HG03565 (cell line): ENCODE data around the gene GPHN.

Source experiments
- ATAC-seq: cut with Tn5 transposase; IDR thresholded peaks from one replicate; pipeline ENCODE4 v1.9.1; 2021; ENCODE audit warnings: mild to moderate bottlenecking, moderate library complexity; ENCODE audit not compliant: unreplicated experiment

Gene GPHN

GRCh38 chr14:66916421-66916820 is 408.5 kb downstream of the GPHN start:
- ATAC-seq = no peak

GRCh38 chr14:66918527-66918926 is 410.6 kb downstream of the GPHN start:
- ATAC-seq = no peak

- ATAC-seq = no peak
Measured at GRCh38 chr14:66920196-66920595, 412.2 kb downstream of the GPHN start.

GRCh38 chr14:66923251-66923650 is 415.3 kb downstream of the GPHN start:
- no peak for ATAC-seq

- ATAC-seq = no peak
Measured at GRCh38 chr14:66939409-66939808, 431.5 kb downstream of the GPHN start.

- ATAC-seq = no peak
Measured at GRCh38 chr14:66944872-66945271, 436.9 kb downstream of the GPHN start.

GRCh38 chr14:66955159-66955558 is 447.2 kb downstream of the GPHN start:
- no peak for ATAC-seq

GRCh38 chr14:66959437-66960050 is 451.6 kb downstream of the GPHN start:
- no peak for ATAC-seq

- ATAC-seq = no peak
Measured at GRCh38 chr14:66965831-66966230, 457.9 kb downstream of the GPHN start.

- ATAC-seq = no peak
Measured at GRCh38 chr14:66972469-66972868, 464.5 kb downstream of the GPHN start.

GRCh38 chr14:66974397-66975025 is 466.6 kb downstream of the GPHN start:
- no peak for ATAC-seq

- ATAC-seq = no peak
Measured at GRCh38 chr14:66975251-66975650, 467.3 kb downstream of the GPHN start.

- ATAC-seq = no peak
Measured at GRCh38 chr14:66979101-66979974, 471.4 kb downstream of the GPHN start.

- no peak for ATAC-seq
Measured at GRCh38 chr14:66982247-66982646, 474.3 kb downstream of the GPHN start.

GRCh38 chr14:66992776-66993175 is 484.8 kb downstream of the GPHN start:
- ATAC-seq = no peak

GRCh38 chr14:66993512-66993911 is 485.6 kb downstream of the GPHN start:
- ATAC-seq = no peak

GRCh38 chr14:66998013-66998412 is 490.1 kb downstream of the GPHN start:
- no peak for ATAC-seq

- no peak for ATAC-seq
Measured at GRCh38 chr14:66999978-67000377, 492.0 kb downstream of the GPHN start.

GRCh38 chr14:67002994-67003753 is 495.2 kb downstream of the GPHN start:
- no peak for ATAC-seq

- ATAC-seq = no peak
Measured at GRCh38 chr14:67004521-67004920, 496.6 kb downstream of the GPHN start.

GRCh38 chr14:67010602-67011001 is 502.7 kb downstream of the GPHN start:
- ATAC-seq = no peak
